ENCODE results near the gene UMOD.

DNA sequence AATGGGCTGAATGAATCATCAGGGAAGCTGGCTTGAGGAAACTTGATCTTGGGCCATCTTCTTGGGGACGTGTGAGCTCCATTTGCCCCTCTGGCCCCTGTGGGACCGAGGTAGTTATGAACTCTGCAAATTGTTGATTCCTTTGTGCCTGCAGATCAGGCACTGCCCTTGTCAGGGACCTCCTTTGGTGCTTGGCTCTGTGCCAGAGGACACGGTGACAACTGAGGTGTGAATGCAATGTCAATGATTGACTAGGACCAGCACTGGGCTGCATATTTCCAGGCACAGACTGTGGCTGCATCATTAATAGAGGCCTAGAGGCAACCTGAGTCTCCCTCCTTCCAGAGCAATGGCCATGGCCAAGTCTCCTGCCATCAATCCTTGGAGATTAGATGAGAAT, 28.3 kb upstream of the UMOD start:
- TF ChIP-seq, protein P1, sequence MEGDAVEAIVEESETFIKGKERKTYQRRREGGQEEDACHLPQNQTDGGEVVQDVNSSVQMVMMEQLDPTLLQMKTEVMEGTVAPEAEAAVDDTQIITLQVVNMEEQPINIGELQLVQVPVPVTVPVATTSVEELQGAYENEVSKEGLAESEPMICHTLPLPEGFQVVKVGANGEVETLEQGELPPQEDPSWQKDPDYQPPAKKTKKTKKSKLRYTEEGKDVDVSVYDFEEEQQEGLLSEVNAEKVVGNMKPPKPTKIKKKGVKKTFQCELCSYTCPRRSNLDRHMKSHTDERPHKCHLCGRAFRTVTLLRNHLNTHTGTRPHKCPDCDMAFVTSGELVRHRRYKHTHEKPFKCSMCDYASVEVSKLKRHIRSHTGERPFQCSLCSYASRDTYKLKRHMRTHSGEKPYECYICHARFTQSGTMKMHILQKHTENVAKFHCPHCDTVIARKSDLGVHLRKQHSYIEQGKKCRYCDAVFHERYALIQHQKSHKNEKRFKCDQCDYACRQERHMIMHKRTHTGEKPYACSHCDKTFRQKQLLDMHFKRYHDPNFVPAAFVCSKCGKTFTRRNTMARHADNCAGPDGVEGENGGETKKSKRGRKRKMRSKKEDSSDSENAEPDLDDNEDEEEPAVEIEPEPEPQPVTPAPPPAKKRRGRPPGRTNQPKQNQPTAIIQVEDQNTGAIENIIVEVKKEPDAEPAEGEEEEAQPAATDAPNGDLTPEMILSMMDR (IDR thresholded peaks at IDR 0.05; ENCODE audit: low read length): no peak
- no peak for TF ChIP-seq EZH2 (IDR thresholded peaks at IDR 0.05; ENCODE audit: borderline replicate concordance, low read length)

Measured in OCI-LY1 (cell line).